ENCODE measurements around the gene SLC6A13. TPM values are rescaled to one million over a fixed set of nuclear protein-coding genes. Genes with fewer than 3 reads are reported as not detected.
"Not testable (repeated sequence)": the region's sequence is repeated elsewhere in the genome, so short reads cannot be mapped to it uniquely, and the experiment has no call there.

The SLC6A13 gene
- total RNA-seq, 2 experiments from 2014 or later, result 0.34 to 0.80 TPM

DNA sequence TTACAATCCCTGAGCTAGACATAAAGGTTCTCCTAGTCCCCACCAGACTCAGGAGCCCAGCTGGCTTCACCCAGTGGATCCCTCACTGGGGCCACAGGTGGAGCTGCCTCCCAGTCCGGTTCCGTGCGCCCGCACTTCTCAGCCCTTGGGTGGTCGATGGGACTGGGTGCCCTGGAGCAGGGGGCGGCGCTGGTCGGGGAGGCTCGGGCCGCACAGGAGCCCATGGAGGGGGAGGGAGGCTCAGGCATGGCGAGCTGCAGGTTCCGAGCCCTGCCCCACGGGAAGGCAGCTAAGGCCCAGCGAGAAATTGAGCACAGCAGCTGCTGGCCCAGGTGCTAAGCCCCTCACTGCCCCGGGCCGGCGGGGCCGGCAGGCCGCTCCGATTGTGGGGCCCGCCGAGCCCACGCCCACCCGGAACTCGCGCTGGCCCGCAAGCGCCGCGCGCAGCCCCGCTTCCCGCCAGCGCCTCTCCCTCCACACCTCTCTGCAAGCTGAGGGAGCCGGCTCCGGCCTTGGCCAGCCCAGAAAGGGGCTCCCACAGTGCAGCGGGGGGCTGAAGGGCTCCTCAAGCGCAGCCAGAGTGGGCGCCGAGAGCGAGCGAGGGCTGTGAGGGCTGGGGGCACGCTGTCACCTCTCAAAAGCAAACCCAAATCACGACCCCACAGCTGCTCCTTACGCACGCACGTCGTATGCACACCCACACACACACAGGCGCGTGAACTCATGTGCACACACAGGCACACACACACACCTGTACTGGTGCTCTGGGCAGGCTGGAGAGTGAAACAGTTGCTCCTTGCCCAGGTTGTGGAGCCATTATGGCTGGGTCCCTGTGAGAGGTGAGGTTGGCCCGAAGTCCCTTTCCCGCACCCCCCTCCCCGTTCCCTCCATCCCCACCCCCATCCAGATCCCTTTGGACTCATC lies 74.4 kb downstream of the SLC6A13 start:
- CTCF ChIA-PET, result interaction anchor here (2.1 kb wide), 1 partner anchor 32 kb away, joined by 5 read pairs; no protein-coding TSS in a partner anchor
- POLR2A ChIA-PET, result not testable (repeated sequence)

GRCh38 chr12:186006-186625 lies 76.5 kb downstream of the SLC6A13 start:
- ChIA-PET POLR2A (no interaction called here), CTCF (no interaction called here)

- ChIA-PET POLR2A (no interaction called here), CTCF (no interaction called here)
These were observed 77.1 kb downstream of the SLC6A13 start for GRCh38 chr12:185576-185955.

DNA sequence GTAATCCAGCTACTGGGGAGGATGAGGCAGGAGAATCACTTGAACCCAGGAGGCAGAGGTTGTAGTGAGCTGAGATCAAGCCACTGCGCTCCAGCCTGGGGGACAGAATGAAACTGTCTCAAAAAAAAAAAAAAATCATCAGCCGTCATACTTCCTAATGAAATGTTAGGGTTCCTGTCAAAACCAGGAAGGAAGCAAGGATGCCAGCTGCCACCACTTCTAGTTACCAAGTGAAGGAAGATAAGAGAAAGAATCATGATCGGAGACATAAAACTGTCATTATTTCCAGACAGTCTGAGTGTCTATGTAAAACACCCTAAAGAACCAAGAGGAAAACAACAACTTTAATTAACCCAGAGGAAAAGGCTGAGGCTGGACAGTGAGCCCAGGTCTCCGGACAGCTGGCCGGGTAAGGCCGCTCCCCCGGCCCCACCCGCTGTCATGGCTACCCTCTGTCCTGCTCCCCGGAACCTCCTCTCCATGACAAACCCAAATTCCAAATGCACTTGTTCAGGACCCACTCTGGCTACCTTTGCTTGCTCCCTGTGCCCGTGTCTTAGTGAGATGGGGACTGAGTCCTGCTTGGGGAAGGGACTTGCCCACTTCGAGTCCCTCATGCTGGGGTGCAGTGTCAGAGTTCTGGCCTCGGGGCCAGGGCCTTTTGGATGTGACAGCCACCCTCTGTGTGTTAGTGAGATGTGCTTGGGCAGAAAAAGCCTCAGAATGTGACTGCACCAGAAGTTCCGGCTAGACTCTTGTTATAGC lies 77.6 kb downstream of the SLC6A13 start:
- POLR2A ChIA-PET, result no interaction called here
- CTCF ChIA-PET, result no interaction called here

DNA sequence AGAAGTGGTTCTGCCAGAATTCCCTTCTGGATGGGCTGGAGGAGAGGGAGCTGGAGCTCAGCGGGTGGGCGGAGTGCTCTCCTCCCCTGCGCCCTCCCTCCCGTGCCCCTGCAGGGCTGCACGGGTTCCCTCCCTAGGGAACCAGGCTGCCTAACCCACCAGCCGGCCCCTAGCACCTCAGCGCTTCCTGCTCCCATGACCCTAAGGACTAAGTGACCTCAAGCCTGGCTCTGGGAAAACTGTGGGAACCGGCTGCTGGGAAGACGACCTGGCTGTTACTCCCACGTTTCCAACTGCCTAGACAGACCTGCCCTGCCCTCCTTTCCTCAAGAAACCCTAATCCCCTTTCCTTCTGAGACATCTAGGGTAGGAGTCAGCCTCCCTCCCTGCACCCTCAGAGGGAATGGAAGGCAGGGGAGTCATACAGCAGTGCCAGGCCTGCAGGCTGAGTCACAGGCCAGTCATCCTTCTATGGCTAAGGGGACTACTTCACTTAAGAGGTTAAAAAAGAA lies 80.2 kb downstream of the SLC6A13 start:
- POLR2A ChIA-PET, result no interaction called here
- CTCF ChIA-PET, result no interaction called here

- ChIA-PET CTCF (no interaction called here), POLR2A (no interaction called here)
These were observed 80.7 kb downstream of the SLC6A13 start for GRCh38 chr12:181921-182320.

GRCh38 chr12:180445-180844 lies 82.2 kb downstream of the SLC6A13 start:
- ChIA-PET CTCF (no interaction called here), POLR2A (no interaction called here)

- POLR2A ChIA-PET, result no interaction called here
- CTCF ChIA-PET, result no interaction called here
These were observed 82.8 kb downstream of the SLC6A13 start for GRCh38 chr12:179885-180284.

DNA sequence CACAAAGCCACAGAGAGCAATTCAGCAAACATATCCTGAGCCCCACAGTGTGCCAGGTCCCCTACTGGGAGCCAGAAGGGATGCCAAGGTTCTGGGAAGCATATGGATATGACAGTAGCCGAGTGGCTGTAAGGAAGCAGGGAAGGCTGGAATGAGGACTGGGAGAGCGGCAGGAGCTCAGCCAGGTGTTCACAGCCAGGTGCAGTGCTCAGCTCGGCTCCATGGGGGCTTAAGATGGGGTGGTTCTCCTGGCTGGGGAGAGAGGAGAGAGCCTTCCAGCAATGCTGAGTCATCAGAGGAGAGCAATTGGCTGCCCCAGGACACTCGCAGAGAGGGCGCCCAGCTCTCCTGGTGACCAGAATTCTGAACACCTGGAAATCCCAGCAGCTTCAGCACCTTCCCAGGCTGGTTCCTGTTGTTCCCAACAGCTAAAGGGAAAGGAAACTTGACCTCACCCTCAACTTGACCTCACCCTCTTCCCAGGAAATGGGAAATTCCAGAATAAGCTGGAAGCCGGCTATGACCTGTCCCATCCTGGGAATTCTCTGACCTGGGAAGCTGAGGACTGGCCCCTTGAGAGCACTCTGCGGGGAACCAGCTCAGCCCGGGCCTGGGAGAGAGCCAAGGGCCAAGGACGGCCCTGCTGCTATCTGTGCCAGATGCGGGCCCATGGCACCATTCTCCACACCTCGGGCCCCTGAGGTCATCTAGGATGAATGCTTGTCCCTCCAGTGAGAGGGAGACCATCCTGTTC lies 83.3 kb downstream of the SLC6A13 start:
- CTCF ChIA-PET, result no interaction called here
- POLR2A ChIA-PET, result no interaction called here

DNA sequence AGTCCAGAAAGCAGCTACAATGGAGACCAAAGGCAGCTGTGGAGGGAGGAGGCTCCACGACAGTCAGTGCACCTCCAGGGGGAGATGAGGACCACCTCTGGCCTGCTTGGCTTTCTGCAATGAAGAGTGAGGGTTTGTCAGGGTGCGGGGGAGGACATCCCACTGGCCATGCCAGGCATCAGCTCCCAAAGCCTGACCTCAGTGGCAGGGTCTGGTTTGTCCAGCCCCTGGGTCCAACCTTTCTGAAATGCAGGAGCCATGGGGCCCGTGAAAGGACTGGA lies 83.9 kb downstream of the SLC6A13 start:
- ChIA-PET POLR2A (no interaction called here), CTCF (no interaction called here)

DNA sequence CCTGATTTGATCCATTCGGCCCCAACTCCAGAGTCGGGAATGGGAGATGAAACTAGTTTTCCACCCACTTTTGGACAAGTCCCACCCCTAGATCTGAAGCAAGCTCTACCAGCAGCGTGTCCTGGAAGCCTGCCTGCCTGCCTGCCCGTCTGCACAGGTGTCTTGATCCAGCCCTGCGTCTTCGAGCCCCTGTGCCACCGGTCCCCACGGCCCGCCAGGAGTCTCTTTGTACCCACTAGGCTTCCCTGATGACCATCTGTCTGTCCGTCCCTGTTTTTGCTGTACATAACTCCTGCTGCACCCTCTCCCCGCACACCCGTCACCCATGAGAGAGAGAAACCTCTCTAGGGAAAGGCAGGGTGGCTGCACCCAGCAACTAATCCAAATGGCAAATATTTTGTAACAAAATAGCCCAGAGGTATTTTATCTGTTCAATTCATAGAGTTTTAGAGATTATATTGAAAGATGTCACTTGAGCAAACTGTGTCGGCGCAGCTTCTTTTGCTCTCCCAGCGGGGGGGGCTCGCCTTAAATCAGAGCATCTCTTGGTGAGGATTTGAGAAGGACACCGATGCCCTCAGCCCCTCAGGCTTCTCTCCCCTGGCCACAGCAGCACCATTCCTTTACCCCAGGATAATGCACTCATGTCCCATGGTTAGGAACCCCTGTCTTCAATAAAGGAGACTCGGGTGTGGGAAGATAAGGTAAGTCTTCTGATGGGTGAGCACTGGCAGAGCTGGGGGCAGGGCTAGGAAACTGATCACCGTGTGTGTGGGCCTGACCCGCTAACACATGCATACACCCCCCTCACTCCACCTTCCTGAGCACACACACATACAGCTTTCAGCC lies 84.4 kb downstream of the SLC6A13 start:
- CTCF ChIA-PET, result no interaction called here

DNA sequence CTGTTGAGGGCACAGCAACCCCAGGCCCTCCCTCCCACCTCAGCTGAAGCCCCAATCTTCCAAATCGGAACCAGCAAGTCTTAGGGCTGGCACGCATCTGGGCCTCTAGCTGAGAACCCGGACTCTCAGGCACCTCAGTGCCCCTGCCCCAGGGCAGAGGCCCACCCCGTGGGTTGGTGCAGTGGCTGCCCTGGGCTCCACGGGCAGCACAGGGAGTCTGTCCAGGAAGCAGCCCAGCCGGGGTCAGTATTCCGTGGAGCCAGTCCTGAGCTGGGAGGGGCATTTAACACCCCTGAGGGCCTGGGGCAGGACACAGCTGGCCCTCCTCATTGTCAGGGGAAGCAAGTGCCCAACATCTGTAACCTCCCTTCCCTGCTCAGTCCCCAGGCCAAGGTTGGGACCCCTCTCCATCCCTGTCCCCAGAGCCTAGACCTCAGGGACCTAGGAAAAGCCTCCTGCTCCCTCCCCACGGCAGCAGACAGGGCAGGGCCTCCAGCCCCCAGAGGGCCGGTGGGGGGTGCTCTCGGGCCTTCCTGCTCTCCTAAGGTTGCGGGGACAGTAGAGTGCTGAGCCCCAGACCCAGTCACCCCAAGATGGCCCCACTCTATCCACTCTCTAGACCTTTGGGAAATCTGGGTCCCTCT lies 85.2 kb downstream of the SLC6A13 start:
- CTCF ChIA-PET, result no interaction called here
- POLR2A ChIA-PET, result no interaction called here

More for the DNA sequence above, 84.4 kb downstream of the SLC6A13 start:
- POLR2A ChIA-PET, result no interaction called here

DNA sequence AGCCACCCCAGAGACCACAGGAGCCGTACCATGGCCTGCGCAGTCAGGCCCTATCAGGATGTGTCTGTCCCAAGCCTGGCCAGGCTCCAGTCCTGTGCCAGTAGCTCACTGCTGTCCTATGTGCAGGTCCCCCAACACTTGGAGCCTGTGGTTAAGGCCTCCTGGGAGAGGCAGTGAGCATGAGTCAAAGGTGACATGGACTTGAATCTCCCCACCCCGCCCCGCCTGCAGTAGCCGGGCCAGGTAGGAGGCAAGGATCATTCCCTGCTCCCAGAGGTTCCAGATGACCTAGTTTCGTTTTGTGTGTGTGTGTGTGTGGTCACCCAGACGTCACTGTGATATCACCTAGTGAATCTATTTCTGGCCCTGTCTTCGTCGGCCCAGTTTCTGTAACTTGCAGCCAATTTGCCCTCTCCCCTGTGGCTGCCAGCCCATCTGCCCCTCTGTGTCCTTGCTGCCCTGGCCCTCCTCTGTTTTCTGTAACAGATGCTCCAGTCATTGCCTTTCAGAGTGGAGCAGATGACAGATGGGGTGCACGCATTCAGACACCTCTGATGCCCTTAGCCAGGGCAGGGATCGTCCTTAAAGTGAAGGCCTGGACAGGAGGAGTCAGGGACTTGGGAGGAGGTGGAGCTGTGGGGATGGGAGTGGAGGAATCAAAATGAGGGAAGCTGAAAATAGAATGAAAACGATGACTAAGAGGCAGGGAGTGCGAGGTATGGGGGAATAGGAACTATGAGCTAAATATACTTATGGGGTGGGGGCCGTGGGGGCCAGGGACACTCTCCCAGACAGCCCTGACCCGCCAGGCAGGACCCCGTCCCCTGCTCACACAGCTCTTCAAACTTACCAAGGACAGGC lies 86.1 kb downstream of the SLC6A13 start:
- POLR2A ChIA-PET, result no interaction called here
- CTCF ChIA-PET, result no interaction called here

DNA sequence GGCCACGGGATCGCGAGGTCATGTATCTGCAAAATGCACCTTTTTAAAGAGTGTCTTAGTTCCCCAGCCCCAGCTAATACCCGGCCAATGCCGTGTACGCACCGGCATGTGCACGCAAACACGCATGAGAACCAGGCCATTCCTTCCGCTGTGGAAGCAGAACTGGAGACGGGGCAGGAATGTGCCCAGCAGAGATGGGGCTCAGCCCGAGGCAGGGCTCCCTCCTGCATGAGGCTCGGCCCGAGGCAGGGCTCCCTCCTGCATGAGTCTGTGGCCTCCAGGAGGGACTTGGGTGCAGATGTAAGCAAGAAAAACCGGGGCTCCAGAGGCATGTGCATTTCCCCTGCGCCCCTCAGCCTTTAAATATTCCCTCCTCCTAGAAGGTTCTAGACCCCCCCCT lies 86.9 kb downstream of the SLC6A13 start:
- CTCF ChIA-PET, result no interaction called here
- POLR2A ChIA-PET, result no interaction called here

- ChIA-PET CTCF (no interaction called here), POLR2A (no interaction called here)
These were observed 87.4 kb downstream of the SLC6A13 start for GRCh38 chr12:175250-175649.

- ChIA-PET POLR2A (no interaction called here), CTCF (no interaction called here)
These were observed 88.0 kb downstream of the SLC6A13 start for GRCh38 chr12:174596-174995.

DNA sequence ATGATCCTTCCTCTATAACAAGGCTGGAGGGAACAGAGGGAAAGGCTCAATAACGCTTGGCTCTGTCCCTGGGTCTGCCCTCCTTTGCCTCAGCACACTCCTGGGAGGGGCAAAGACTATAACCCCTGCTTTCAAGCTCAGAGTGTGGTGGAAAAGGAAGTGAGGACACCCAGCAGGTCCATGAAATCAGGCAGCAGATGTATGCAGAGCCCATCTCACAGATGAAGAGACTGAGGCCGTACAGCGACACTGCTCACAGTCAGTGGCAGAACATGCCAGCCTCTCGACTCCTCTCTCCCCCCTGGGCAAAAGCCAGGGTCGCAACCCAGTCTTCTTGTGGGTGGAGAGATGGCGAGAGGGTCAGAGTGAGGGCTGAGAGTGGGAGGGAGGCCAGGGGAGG lies 88.5 kb downstream of the SLC6A13 start:
- ChIA-PET CTCF (no interaction called here), POLR2A (no interaction called here)

DNA sequence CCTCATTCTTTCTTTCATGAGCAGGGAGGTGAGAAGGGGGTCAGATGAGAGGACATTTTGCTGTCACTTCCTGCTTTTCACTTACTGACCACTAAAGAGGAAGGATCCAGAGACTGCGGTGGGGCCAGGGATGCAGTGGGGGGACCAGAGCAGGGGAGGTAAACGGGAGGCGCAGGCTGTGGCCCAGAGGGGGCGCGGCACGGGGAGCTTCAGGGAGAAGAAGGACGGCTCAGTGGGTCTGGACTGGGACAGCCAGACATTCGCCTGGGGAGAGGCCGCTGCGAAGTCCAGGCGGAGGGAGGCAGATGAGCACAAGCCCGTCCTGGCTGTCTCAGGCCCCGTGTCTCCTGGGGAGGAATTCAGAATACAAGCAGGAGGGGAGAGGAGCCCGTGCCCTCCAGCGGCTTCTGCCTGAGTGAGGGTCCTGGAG lies 89.9 kb downstream of the SLC6A13 start:
- ChIA-PET POLR2A (no interaction called here), CTCF (no interaction called here)

Measured in activated CD8-positive, alpha-beta memory T cell treated with anti-CD3 and anti-CD28 coated beads for 36 hours (primary cell).